Liver (tissue), 3 donors: ENCODE data around the gene ZBTB18.

ENCODE experiments used
- ATF3 ChIP-seq: IDR thresholded peaks from 2 replicates; pipeline ENCODE4 v1.6.1; 2016; ENCODE audit warnings: antibody characterized with exemption
- CTCF ChIP-seq: fragments of 150-350 bp; IDR thresholded peaks from 2 replicates; pipeline ENCODE4 v1.5.1; 2017; ENCODE audit warnings: improper control_type of control experiment, low read depth, low read length; ENCODE audit not compliant: missing input control
- EGR1 ChIP-seq, 2 donors: IDR thresholded peaks; 2 replicates each; pipeline ENCODE4 v1.6.1; 2016 to 2018; ENCODE audit warnings: antibody characterized with exemption in 2 of 2, low read depth in 2 of 2
- GABPA ChIP-seq, 2 donors: IDR thresholded peaks in 1 of 2; conservative IDR thresholded peaks in 1 of 2; 2 replicates each; pipeline ENCODE4 v1.6.1; 2016; ENCODE audit warnings: antibody characterized with exemption in 2 of 2, mild to moderate bottlenecking in 1 of 2, moderate library complexity in 1 of 2
- JUND ChIP-seq, 2 donors: IDR thresholded peaks; 2 replicates each; pipeline ENCODE4 v1.6.1; 2016; ENCODE audit warnings: antibody characterized with exemption in 2 of 2
- MAX ChIP-seq: IDR thresholded peaks from 2 replicates; pipeline ENCODE4 v1.6.1; 2016; ENCODE audit warnings: antibody characterized with exemption
- RAD21 ChIP-seq, 2 donors: IDR thresholded peaks; 2 replicates each; pipeline ENCODE4 v1.6.1; 2016; ENCODE audit warnings: antibody characterized with exemption in 2 of 2, mild to moderate bottlenecking in 2 of 2
- REST ChIP-seq: IDR thresholded peaks from 2 replicates; pipeline ENCODE4 v1.6.1; 2016; ENCODE audit warnings: antibody characterized with exemption, mild to moderate bottlenecking
- TAF1 ChIP-seq: conservative IDR thresholded peaks from 2 replicates; pipeline ENCODE4 v1.6.1; 2016; ENCODE audit warnings: antibody characterized with exemption, mild to moderate bottlenecking
- donor health status: healthy.
- donor health status: healthy.

GRCh38 chr1:244054247-244054923, 3.3 kb downstream of the ZBTB18 start:
- TF ChIP-seq MAX, result no peak
- TF ChIP-seq GABPA (IDR thresholded peaks at IDR 0.05 in 1 of 2, conservative IDR thresholded peaks at IDR 0.05 in 1 of 2), result no peak
- TF ChIP-seq EGR1 (IDR thresholded peaks at IDR 0.05; ENCODE audit: low read depth in 2 of 2), result no peak
- TF ChIP-seq ATF3, result no peak
- TF ChIP-seq TAF1, result no peak
- no peak for TF ChIP-seq CTCF
- TF ChIP-seq REST, result no peak
- TF ChIP-seq JUND (IDR thresholded peaks at IDR 0.05), result no peak
- TF ChIP-seq RAD21 (IDR thresholded peaks at IDR 0.05), result no peak
